GM12872 (cell line): Measurements from ENCODE around the gene METTL24.

Experiments used
- CTCF ChIP-seq: IDR thresholded peaks from 3 replicates; pipeline ENCODE4 v1.5.1; 2011; ENCODE audit warnings: low read depth, mild to moderate bottlenecking, low read length, moderate library complexity; ENCODE audit not compliant: insufficient read depth

METTL24 gene

GRCh38 chr6:110342759-110343158, 15.4 kb downstream of the METTL24 start:
- TF ChIP-seq CTCF = no peak

- TF ChIP-seq CTCF = peak; percentile 57
Observed at GRCh38 chr6:110341663-110342596, 16.2 kb downstream of the METTL24 start.

- TF ChIP-seq CTCF = no peak
Observed at GRCh38 chr6:110341067-110341466, 17.1 kb downstream of the METTL24 start.

GRCh38 chr6:110340392-110340965, 17.7 kb downstream of the METTL24 start:
- no peak for TF ChIP-seq CTCF

- no peak for TF ChIP-seq CTCF
Observed at GRCh38 chr6:110338820-110339470, 19.2 kb downstream of the METTL24 start.

- TF ChIP-seq CTCF = no peak
Observed at GRCh38 chr6:110337486-110337885, 20.7 kb downstream of the METTL24 start.
